ENCODE data around the gene GPR161.

- TF ChIP-seq EZH2phosphoT487 (IDR thresholded peaks at IDR 0.05; ENCODE audit: borderline replicate concordance, low read length): no peak
- TF ChIP-seq CTCF (conservative IDR thresholded peaks at IDR 0.05; ENCODE audit: low read depth, low read length): peak; percentile 57
Observed at GRCh38 chr1:168092566-168093355, 44.0 kb downstream of the GPR161 start.

Data from PC-3 (cell line).